Peyer's patch (tissue), 4 donors: ENCODE data around the gene TMEM178B.

ENCODE experiments used
- POLR2A ChIP-seq, 2 donors: fragments of 450-650 bp; IDR thresholded peaks; one replicate each; pipeline ENCODE4 v1.5.1; 2017; ENCODE audit warnings: antibody characterized with exemption in 2 of 2, mild to moderate bottlenecking in 2 of 2, moderate library complexity in 2 of 2
- TF ChIP-seq, protein P1 (sequence below), 6 experiments: fragments of 450-650 bp in 4 of 6; fragments of 200-600 bp in 2 of 6; sonication (generic) in 1 of 6; IDR thresholded peaks; one replicate each; pipeline ENCODE4 v1.5.1; 2017 to 2019; ENCODE audit warnings: antibody characterized with exemption in 6 of 6, mild to moderate bottlenecking in 3 of 6, moderate library complexity in 1 of 6

DNA sequence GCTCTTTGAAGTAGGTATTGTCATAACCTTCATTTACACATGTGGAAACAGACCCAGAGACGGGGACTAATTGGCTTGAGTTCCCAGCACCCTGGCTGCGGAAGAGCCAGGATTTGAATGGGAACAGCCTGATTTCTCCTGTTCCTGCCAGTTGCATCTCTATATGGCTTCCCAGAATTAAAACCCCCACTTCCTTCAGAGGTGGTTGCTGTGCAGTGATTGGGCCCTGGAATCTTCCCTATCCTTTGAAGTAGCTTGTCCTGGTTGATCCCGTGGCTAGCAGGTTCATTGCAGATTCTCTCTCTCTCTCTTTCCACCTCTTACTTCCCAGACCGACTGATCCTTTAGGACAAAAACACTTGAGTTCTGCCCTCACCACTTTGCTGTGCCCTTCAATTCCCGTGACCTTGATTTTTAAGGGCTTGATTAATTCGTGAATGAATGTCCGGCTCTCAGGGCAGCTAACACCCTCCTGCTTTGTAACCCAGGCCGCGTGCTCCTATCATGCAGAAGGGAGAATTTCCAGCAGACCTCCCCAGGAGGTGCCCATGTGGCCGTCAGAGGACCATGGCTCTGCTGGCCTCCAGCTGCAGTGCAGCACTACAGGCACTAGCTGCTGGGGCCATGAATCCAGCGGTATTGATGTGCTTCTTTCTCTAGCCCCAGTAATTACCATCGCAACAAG is 356.7 kb downstream of the TMEM178B start:
- TF ChIP-seq, protein P1, sequence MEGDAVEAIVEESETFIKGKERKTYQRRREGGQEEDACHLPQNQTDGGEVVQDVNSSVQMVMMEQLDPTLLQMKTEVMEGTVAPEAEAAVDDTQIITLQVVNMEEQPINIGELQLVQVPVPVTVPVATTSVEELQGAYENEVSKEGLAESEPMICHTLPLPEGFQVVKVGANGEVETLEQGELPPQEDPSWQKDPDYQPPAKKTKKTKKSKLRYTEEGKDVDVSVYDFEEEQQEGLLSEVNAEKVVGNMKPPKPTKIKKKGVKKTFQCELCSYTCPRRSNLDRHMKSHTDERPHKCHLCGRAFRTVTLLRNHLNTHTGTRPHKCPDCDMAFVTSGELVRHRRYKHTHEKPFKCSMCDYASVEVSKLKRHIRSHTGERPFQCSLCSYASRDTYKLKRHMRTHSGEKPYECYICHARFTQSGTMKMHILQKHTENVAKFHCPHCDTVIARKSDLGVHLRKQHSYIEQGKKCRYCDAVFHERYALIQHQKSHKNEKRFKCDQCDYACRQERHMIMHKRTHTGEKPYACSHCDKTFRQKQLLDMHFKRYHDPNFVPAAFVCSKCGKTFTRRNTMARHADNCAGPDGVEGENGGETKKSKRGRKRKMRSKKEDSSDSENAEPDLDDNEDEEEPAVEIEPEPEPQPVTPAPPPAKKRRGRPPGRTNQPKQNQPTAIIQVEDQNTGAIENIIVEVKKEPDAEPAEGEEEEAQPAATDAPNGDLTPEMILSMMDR (IDR thresholded peaks at IDR 0.05), result no peak
- no peak for TF ChIP-seq POLR2A (IDR thresholded peaks at IDR 0.05)
